K562 (cell line): ENCODE data around the gene SLC36A1. TPM values are rescaled to one million over a fixed set of nuclear protein-coding genes. Genes with fewer than 3 reads are reported as not detected.

Source experiments
- ARID3B ChIP-seq: fragments of 250-450 bp; sonication (Bioruptor Pico); IDR thresholded peaks from 2 replicates; pipeline ENCODE4 v1.4.0; 2020; ENCODE audit warnings: borderline replicate concordance
- BRCA1 ChIP-seq, 2 experiments: fragments of 450-650 bp in 1 of 2; sonication (generic) in 1 of 2; formaldehyde crosslinking in 1 of 2; IDR thresholded peaks; 2 replicates each; pipeline versions ENCODE4 v1.5.0 to v1.6.1; 2017 to 2020; ENCODE audit warnings: mild to moderate bottlenecking in 1 of 2, missing genetic modification reagents in 1 of 2
- ZNF444 ChIP-seq: fragments of 250-450 bp; sonication (Bioruptor Pico); IDR thresholded peaks from 2 replicates; pipeline ENCODE4 v1.4.0; 2020; ENCODE audit warnings: mild to moderate bottlenecking, moderate library complexity
- ZNF668 ChIP-seq: fragments of 250-450 bp; sonication (Bioruptor Pico); IDR thresholded peaks from 2 replicates; pipeline ENCODE4 v1.8.0; 2022; ENCODE audit warnings: mild to moderate bottlenecking, inconsistent platforms
- polyA plus RNA-seq, 8 experiments: library from polyadenylated mRNA; depleted of rRNA in 4 of 8; stranded (reverse) in 5 of 8; unstranded in 3 of 8; fragments of >200 nt; fragmentation: Nextera tagmentation in 2 of 8; fragmentation: Illumina TruSeq in 1 of 8; extraction: Ambion mirVana in 2 of 8; extraction: Trizol in 1 of 8; gene quantifications; 2 replicates each; pipeline versions ENCODE4 v1.2.1 to v1.2.3, GENCODE V29; 2011 to 2014; ENCODE audit warnings: inconsistent platforms in 1 of 8, missing spikeins in 1 of 8
- total RNA-seq, 7 experiments: library from RNA; depleted of rRNA in 6 of 7; stranded (reverse); fragments of >200 nt in 6 of 7; fragmentation: Illumina TruSeq in 2 of 7; extraction: Trizol in 2 of 7; gene quantifications; 2 replicates each; pipeline versions ENCODE4 v1.2.1 to v1.2.3, GENCODE V29; 2011 to 2021; ENCODE audit warnings: low replicate concordance in 1 of 7
- TF ChIP-seq, protein P1 (sequence below), 2 experiments: fragments of 450-650 bp; formaldehyde crosslinking in 1 of 2; IDR thresholded peaks; 2 replicates each; pipeline versions ENCODE4 v1.4.0 to v1.6.1; 2014 to 2020; ENCODE audit warnings: mild to moderate bottlenecking in 2 of 2, borderline replicate concordance in 1 of 2, low read depth in 1 of 2
- TF ChIP-seq, protein P2 (sequence below): fragments of 250-450 bp; sonication (Bioruptor Pico); IDR thresholded peaks from 2 replicates; pipeline ENCODE4 v1.5.0; 2021; ENCODE audit warnings: mild to moderate bottlenecking, borderline replicate concordance

The SLC36A1 gene
- total and polyA plus RNA-seq, 9 of the 15 experiments (the other 6 are each of a cell fraction or from before 2014, with no cell fraction given): 1.6 to 8.4 (median 4.6) TPM

GRCh38 chr5:151465476-151465875 is 18.1 kb downstream of the SLC36A1 start (continued):
- TF ChIP-seq, protein P1, sequence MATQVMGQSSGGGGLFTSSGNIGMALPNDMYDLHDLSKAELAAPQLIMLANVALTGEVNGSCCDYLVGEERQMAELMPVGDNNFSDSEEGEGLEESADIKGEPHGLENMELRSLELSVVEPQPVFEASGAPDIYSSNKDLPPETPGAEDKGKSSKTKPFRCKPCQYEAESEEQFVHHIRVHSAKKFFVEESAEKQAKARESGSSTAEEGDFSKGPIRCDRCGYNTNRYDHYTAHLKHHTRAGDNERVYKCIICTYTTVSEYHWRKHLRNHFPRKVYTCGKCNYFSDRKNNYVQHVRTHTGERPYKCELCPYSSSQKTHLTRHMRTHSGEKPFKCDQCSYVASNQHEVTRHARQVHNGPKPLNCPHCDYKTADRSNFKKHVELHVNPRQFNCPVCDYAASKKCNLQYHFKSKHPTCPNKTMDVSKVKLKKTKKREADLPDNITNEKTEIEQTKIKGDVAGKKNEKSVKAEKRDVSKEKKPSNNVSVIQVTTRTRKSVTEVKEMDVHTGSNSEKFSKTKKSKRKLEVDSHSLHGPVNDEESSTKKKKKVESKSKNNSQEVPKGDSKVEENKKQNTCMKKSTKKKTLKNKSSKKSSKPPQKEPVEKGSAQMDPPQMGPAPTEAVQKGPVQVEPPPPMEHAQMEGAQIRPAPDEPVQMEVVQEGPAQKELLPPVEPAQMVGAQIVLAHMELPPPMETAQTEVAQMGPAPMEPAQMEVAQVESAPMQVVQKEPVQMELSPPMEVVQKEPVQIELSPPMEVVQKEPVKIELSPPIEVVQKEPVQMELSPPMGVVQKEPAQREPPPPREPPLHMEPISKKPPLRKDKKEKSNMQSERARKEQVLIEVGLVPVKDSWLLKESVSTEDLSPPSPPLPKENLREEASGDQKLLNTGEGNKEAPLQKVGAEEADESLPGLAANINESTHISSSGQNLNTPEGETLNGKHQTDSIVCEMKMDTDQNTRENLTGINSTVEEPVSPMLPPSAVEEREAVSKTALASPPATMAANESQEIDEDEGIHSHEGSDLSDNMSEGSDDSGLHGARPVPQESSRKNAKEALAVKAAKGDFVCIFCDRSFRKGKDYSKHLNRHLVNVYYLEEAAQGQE (IDR thresholded peaks at IDR 0.05; ENCODE audit: borderline replicate concordance): no peak
- TF ChIP-seq, protein P1 (CRISPR knock-in tag; IDR thresholded peaks at IDR 0.05; ENCODE audit: low read depth): no peak
- no peak for TF ChIP-seq ZNF668
- no peak for TF ChIP-seq BRCA1 (IDR thresholded peaks at IDR 0.05)
- TF ChIP-seq BRCA1 (CRISPR knock-in tag; IDR thresholded peaks at IDR 0.05): no peak
- no peak for TF ChIP-seq ARID3B (CRISPR knock-in tag)
- TF ChIP-seq ZNF444 (CRISPR knock-in tag): no peak
- TF ChIP-seq, protein P2, sequence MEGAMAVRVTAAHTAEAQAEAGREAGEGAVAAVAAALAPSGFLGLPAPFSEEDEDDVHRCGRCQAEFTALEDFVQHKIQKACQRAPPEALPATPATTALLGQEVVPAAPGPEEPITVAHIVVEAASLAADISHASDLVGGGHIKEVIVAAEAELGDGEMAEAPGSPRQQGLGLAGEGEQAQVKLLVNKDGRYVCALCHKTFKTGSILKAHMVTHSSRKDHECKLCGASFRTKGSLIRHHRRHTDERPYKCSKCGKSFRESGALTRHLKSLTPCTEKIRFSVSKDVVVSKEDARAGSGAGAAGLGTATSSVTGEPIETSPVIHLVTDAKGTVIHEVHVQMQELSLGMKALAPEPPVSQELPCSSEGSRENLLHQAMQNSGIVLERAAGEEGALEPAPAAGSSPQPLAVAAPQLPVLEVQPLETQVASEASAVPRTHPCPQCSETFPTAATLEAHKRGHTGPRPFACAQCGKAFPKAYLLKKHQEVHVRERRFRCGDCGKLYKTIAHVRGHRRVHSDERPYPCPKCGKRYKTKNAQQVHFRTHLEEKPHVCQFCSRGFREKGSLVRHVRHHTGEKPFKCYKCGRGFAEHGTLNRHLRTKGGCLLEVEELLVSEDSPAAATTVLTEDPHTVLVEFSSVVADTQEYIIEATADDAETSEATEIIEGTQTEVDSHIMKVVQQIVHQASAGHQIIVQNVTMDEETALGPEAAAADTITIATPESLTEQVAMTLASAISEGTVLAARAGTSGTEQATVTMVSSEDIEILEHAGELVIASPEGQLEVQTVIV: no peak
